GM23338 (cell line): ENCODE results near the gene GTF2H1. TPM values are rescaled to one million over a fixed set of nuclear protein-coding genes. Genes with fewer than 3 reads are reported as not detected.

Experiments used
- ATAC-seq: fragments of 200-7000 bp; cut with Tn5 transposase; 3 replicates; pipeline ENCODE4 v1.9.1; 2020
- DNase-seq: peaks from one replicate; pipeline ENCODE4 v3.0.0-alpha.2; 2015; ENCODE audit warnings: low spot score
- H2AFZ ChIP-seq: fragments of 200-600 bp; sonication (generic); 2 replicates; pipeline ENCODE4 v1.8.0; 2016; ENCODE audit warnings: antibody characterized with exemption, mild to moderate bottlenecking, moderate library complexity
- H3F3A ChIP-seq: fragments of 200-600 bp; sonication (generic); replicated peaks from 2 replicates; pipeline ENCODE4 v1.8.0; 2017; ENCODE audit warnings: antibody characterized with exemption, mixed run types, low read depth
- H3K27ac ChIP-seq: fragments of 200-600 bp; sonication (generic); 2 replicates; pipeline ENCODE4 v1.6.1; 2016; ENCODE audit warnings: low read depth
- H3K27me3 ChIP-seq: fragments of 200-600 bp; sonication (generic); 2 replicates; pipeline ENCODE4 v1.8.0; 2016; ENCODE audit warnings: mild to moderate bottlenecking, mixed run types, moderate library complexity; ENCODE audit not compliant: insufficient read depth
- H3K36me3 ChIP-seq: fragments of 200-600 bp; sonication (generic); 2 replicates; pipeline ENCODE4 v1.8.0; 2016; ENCODE audit warnings: mild to moderate bottlenecking; ENCODE audit not compliant: insufficient read depth
- H3K4me1 ChIP-seq: fragments of 200-600 bp; sonication (generic); 2 replicates; pipeline ENCODE4 v1.8.0; 2016; ENCODE audit warnings: mild to moderate bottlenecking, moderate library complexity; ENCODE audit not compliant: insufficient read depth
- H3K4me2 ChIP-seq: fragments of 200-600 bp; sonication (generic); 2 replicates; pipeline ENCODE4 v1.7.1; 2017; ENCODE audit warnings: mixed run types
- H3K4me3 ChIP-seq: fragments of 200-600 bp; sonication (generic); 2 replicates; pipeline ENCODE4 v1.6.1; 2016; ENCODE audit warnings: mixed run types
- H3K79me2 ChIP-seq: fragments of 200-600 bp; sonication (generic); replicated peaks from 2 replicates; pipeline ENCODE4 v1.8.0; 2017; ENCODE audit warnings: mild to moderate bottlenecking; ENCODE audit not compliant: insufficient read depth
- H3K9me2 ChIP-seq: fragments of 200-600 bp; sonication (generic); 2 replicates; pipeline ENCODE4 v1.8.0; 2017; ENCODE audit not compliant: insufficient read depth
- H4K20me1 ChIP-seq: fragments of 200-600 bp; sonication (generic); replicated peaks from 2 replicates; pipeline ENCODE4 v1.8.0; 2017; ENCODE audit warnings: mild to moderate bottlenecking; ENCODE audit not compliant: insufficient read depth
- H3K27ac Mint-ChIP-seq: 2 replicates; pipeline ENCODE4 v1.8.0; 2020; ENCODE audit warnings: inconsistent platforms, mild to moderate bottlenecking, moderate library complexity, mixed read lengths
- H3K27me3 Mint-ChIP-seq: 3 replicates; pipeline ENCODE4 v1.8.0; 2022; ENCODE audit warnings: low read depth, mild to moderate bottlenecking, moderate library complexity, mixed read lengths, inconsistent platforms; ENCODE audit not compliant: insufficient read depth, poor library complexity
- H3K36me3 Mint-ChIP-seq: 3 replicates; pipeline ENCODE4 v1.8.0; 2021; ENCODE audit warnings: low read depth, mild to moderate bottlenecking, inconsistent platforms, moderate library complexity, mixed read lengths
- H3K4me1 Mint-ChIP-seq: 3 replicates; pipeline ENCODE4 v1.8.0; 2020; ENCODE audit warnings: mild to moderate bottlenecking, inconsistent platforms, mixed read lengths
- H3K4me3 Mint-ChIP-seq: 3 replicates; pipeline ENCODE4 v1.8.0; 2021; ENCODE audit warnings: moderate library complexity, mild to moderate bottlenecking, inconsistent platforms, mixed read lengths
- H3K9me3 Mint-ChIP-seq: 3 replicates; pipeline ENCODE4 v1.8.0; 2020; ENCODE audit warnings: moderate library complexity, mild to moderate bottlenecking, inconsistent platforms, mixed read lengths
- CREB1 ChIP-seq: fragments of 250-450 bp; sonication (Bioruptor Pico); IDR thresholded peaks from 2 replicates; pipeline ENCODE4 v1.5.0; 2020; ENCODE audit warnings: low read depth, mild to moderate bottlenecking, moderate library complexity
- CTCF ChIP-seq, 2 experiments: fragments of 200-600 bp in 1 of 2; sonication (generic) in 1 of 2; conservative IDR thresholded peaks; 2 replicates each; pipeline versions ENCODE4 v1.5.1 to v1.6.1; 2016 to 2017; ENCODE audit warnings: antibody characterized with exemption in 2 of 2, low read depth in 2 of 2, mild to moderate bottlenecking in 2 of 2, moderate library complexity in 1 of 2
- ETS1 ChIP-seq: IDR thresholded peaks from 2 replicates; pipeline ENCODE4 v1.6.1; 2016; ENCODE audit warnings: antibody characterized with exemption
- EZH2 ChIP-seq: fragments of 200-600 bp; sonication (generic); IDR thresholded peaks from one replicate; pipeline ENCODE4 v1.8.0; 2017; ENCODE audit warnings: antibody characterized with exemption, mild to moderate bottlenecking, low read depth; ENCODE audit not compliant: unreplicated experiment
- EZH2phosphoT487 ChIP-seq: fragments of 200-600 bp; sonication (generic); IDR thresholded peaks from one replicate; pipeline ENCODE4 v1.8.1; 2018; ENCODE audit warnings: antibody characterized with exemption; ENCODE audit not compliant: unreplicated experiment
- JUNB ChIP-seq: IDR thresholded peaks from one replicate; pipeline ENCODE4 v1.6.1; 2016; ENCODE audit warnings: antibody characterized with exemption; ENCODE audit not compliant: unreplicated experiment
- NANOG ChIP-seq: IDR thresholded peaks from 2 replicates; pipeline ENCODE4 v1.6.1; 2016; ENCODE audit warnings: antibody characterized with exemption, borderline replicate concordance
- POLR2AphosphoS5 ChIP-seq: IDR thresholded peaks from 2 replicates; pipeline ENCODE4 v1.6.1; 2016; ENCODE audit warnings: antibody characterized with exemption, low read depth
- REST ChIP-seq: IDR thresholded peaks from one replicate; pipeline ENCODE4 v1.6.1; 2018; ENCODE audit warnings: antibody characterized with exemption; ENCODE audit not compliant: unreplicated experiment
- STAT1 ChIP-seq: IDR thresholded peaks from one replicate; pipeline ENCODE4 v1.6.1; 2016; ENCODE audit warnings: antibody characterized with exemption; ENCODE audit not compliant: unreplicated experiment
- ZNF114 ChIP-seq: fragments of 250-450 bp; sonication (Bioruptor Pico); IDR thresholded peaks from 2 replicates; pipeline ENCODE4 v1.5.0; 2020; ENCODE audit warnings: mild to moderate bottlenecking, moderate library complexity
- ZNF331 ChIP-seq: fragments of 250-450 bp; sonication (Bioruptor Pico); IDR thresholded peaks from 2 replicates; pipeline ENCODE4 v1.5.0; 2020; ENCODE audit warnings: low read depth, mild to moderate bottlenecking, moderate library complexity
- ZNF462 ChIP-seq: fragments of 250-450 bp; sonication (Bioruptor Pico); IDR thresholded peaks from 2 replicates; pipeline ENCODE4 v1.5.0; 2020; ENCODE audit warnings: mild to moderate bottlenecking, moderate library complexity
- polyA plus RNA-seq: library from polyadenylated mRNA; unstranded; fragments of >200 nt; fragmentation: Nextera tagmentation; extraction: Ambion mirVana; gene quantifications from 2 replicates; pipeline ENCODE4 v1.2.1, GENCODE V29; 2016
- total RNA-seq: library from RNA; depleted of rRNA; stranded (reverse); fragments of >200 nt; shearing (Covaris generic); gene quantifications from 2 replicates; pipeline ENCODE4 v1.2.3, GENCODE V29; 2014

The GTF2H1 gene
- total and polyA plus RNA-seq, 2 experiments from 2014 or later, result 16.5 to 43.6 TPM

GRCh38 chr11:18383388-18384156 lies 61.2 kb downstream of the GTF2H1 start:
- no peak overlapping the region for H3K27ac ChIP-seq
- H3K4me2 ChIP-seq, result no peak overlapping the region
- H3F3A ChIP-seq, result no peaks in the 10 kb centered on the region
- Mint-ChIP-seq H3K4me3 (no peak overlapping the region), H3K9me3 (no peaks in the 10 kb centered on the region; the same call in 2 of the 3 replicates), H3K4me1 (no peaks in the 10 kb centered on the region; the same call in 2 of the 3 replicates), H3K27ac (no peak overlapping the region), H3K27me3 (peaks cover 9% of the 10 kb centered on the region), H3K36me3 (no peaks in the 10 kb centered on the region)
- DNase-seq (peak; percentile 32), ATAC-seq (peak; percentile 66)
- TF ChIP-seq ZNF114 (CRISPR knock-in tag), result no peak
- no peak for TF ChIP-seq CTCF (conservative IDR thresholded peaks at IDR 0.05; ENCODE audit: low read depth in 2 of 2)
- no peak for TF ChIP-seq ETS1
- TF ChIP-seq EZH2, result no peak
- TF ChIP-seq JUNB, result no peak
- TF ChIP-seq ZNF331 (CRISPR knock-in tag), result no peak
- TF ChIP-seq POLR2AphosphoS5, result no peak
- no peak for TF ChIP-seq STAT1
- TF ChIP-seq CREB1 (CRISPR knock-in tag), result no peak
- no peak for TF ChIP-seq EZH2phosphoT487
- no peak for TF ChIP-seq NANOG
- no peak for TF ChIP-seq ZNF462
- no peak for TF ChIP-seq REST
- H2AFZ ChIP-seq, result peak overlapping the region; percentile 76
- H4K20me1 ChIP-seq, result no peaks in the 10 kb centered on the region
- no peak overlapping the region for H3K4me3 ChIP-seq
- no peaks in the 10 kb centered on the region for H3K36me3 ChIP-seq
- no peaks in the 10 kb centered on the region for H3K27me3 ChIP-seq
- H3K79me2 ChIP-seq, result no peaks in the 10 kb centered on the region
- H3K4me1 ChIP-seq, result no peaks in the 10 kb centered on the region
- H3K9me2 ChIP-seq, result no peaks in the 10 kb centered on the region
